Measurements from ENCODE around the gene SLC32A1. TPM values are rescaled to one million over a fixed set of nuclear protein-coding genes. Genes with fewer than 3 reads are reported as not detected.

SLC32A1 gene
- total RNA-seq, 1 experiment from 2014 or later: not detected

DNA sequence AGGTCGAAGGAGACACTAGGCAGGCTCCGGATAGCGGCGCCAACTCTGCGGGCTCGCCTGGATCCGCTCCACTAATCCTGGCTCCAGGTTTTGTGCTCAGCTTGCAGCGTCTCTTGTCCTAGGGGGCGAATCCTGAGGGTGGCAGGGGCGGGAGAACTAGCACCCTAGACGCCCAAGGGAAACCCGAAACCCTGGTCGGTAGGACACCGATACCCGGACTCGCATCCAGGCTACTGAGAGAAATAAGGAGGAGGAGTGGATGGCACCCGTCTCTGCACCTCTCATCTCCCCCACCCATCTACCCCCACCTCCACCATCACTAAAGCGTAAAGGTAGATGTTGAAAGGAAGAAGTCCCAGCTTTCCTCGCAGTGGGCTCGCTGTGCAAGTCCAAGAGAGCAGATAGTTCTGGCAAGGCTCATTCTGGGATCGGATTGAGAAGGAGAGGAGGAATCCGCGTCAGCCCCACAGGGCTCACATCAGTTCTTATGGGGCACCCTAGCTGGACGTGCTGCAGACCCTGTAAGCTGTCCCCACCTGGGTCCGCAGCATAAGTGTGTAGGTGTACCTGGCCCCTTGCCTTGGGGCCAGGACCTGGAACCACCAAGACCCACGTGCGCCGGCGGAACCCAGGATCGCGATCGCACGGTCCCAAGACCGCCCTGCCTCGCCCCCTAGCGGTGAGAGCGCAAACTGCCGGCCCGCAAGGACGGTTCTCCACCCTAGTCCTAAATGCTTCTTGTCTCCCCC is 6.9 kb downstream of the SLC32A1 start:
- Histone ChIP-seq H3K4me2 (ENCODE audit: low read length) (peak overlapping the region; percentile 99), H3K36me3 (ENCODE audit: control insufficient read depth in 1 of 2, insufficient read depth in 2 of 2, low read length in 2 of 2) (no peaks in the 10 kb centered on the region), H3K79me2 (ENCODE audit: insufficient read depth, low read length) (no peaks in the 10 kb centered on the region), H3K27ac (ENCODE audit: low read depth, low read length) (peak overlapping the region; percentile 57), H3K4me1 (ENCODE audit: control insufficient read depth in 1 of 2, insufficient read depth in 2 of 2, low read length in 2 of 2) (peaks cover 4 to 21% of the 10 kb centered on the region in 2 experiments; a peak in 3 of 4 replicates), H3K9me2 (ENCODE audit: insufficient read depth) (no peaks in the 10 kb centered on the region), H3K27me3 (ENCODE audit: insufficient read depth, low read length) (no peaks in the 10 kb centered on the region), H3K4me3 (replicated peaks in 1 of 2; ENCODE audit: low read depth in 1 of 2, low read length in 2 of 2) (peak overlapping the region; percentile 46 to 64), H4K20me1 (ENCODE audit: insufficient read depth) (no peaks in the 10 kb centered on the region), H2AFZ (ENCODE audit: low read depth, low read length, poor library complexity, severe bottlenecking) (peak overlapping the region; percentile 99), H3K9me3 (ENCODE audit: control insufficient read depth in 1 of 2, insufficient read depth in 1 of 2, low read depth in 1 of 2, low read length in 2 of 2) (no peaks in the 10 kb centered on the region), H3K9ac (ENCODE audit: low read length) (peak overlapping the region; percentile 68)
- ChIA-PET POLR2A (no interaction called here), RAD21 (ENCODE audit: low non-redundant PET in 1 of 2, low total read pairs in 2 of 2, uncharacterized antibody in 2 of 2, unreplicated experiment in 2 of 2) (no interaction called here), CTCF (interaction anchor here (0.7 to 1.7 kb wide), 5 partner anchors 9 to 318 kb away, joined by 3 to 6 read pairs (median 4); no protein-coding TSS in a partner anchor)
- BruUV-seq (replicated peaks): no TSS peak
- ATAC-seq (peak; percentile 87), DNase-seq (ENCODE audit: low read depth, low spot score) (peak; percentile 73)
- intact Hi-C loops (cut with micrococcal nuclease): loop anchor here (1.0 to 5.0 kb wide), 2 partner anchors 17 to 84 kb away; partner anchors contain the start of gene ACTR5
- TF ChIP-seq, protein P1, sequence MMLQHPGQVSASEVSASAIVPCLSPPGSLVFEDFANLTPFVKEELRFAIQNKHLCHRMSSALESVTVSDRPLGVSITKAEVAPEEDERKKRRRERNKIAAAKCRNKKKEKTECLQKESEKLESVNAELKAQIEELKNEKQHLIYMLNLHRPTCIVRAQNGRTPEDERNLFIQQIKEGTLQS (IDR thresholded peaks at IDR 0.05): no peak
- TF ChIP-seq ELF1 (IDR thresholded peaks at IDR 0.05; ENCODE audit: borderline replicate concordance, low read depth): no peak
- TF ChIP-seq EGR1 (IDR thresholded peaks at IDR 0.05; ENCODE audit: low read depth): no peak
- no peak for TF ChIP-seq ZFX (IDR thresholded peaks at IDR 0.05)
- TF ChIP-seq CEBPB (IDR thresholded peaks at IDR 0.05; ENCODE audit: low read depth): no peak
- TF ChIP-seq SRF (IDR thresholded peaks at IDR 0.05; ENCODE audit: low read depth): no peak
- TF ChIP-seq, protein P2, sequence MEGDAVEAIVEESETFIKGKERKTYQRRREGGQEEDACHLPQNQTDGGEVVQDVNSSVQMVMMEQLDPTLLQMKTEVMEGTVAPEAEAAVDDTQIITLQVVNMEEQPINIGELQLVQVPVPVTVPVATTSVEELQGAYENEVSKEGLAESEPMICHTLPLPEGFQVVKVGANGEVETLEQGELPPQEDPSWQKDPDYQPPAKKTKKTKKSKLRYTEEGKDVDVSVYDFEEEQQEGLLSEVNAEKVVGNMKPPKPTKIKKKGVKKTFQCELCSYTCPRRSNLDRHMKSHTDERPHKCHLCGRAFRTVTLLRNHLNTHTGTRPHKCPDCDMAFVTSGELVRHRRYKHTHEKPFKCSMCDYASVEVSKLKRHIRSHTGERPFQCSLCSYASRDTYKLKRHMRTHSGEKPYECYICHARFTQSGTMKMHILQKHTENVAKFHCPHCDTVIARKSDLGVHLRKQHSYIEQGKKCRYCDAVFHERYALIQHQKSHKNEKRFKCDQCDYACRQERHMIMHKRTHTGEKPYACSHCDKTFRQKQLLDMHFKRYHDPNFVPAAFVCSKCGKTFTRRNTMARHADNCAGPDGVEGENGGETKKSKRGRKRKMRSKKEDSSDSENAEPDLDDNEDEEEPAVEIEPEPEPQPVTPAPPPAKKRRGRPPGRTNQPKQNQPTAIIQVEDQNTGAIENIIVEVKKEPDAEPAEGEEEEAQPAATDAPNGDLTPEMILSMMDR (IDR thresholded peaks at IDR 0.05 in 2 of 3, conservative IDR thresholded peaks at IDR 0.05 in 1 of 3; ENCODE audit: borderline replicate concordance in 1 of 3, insufficient read depth in 1 of 3, low read depth in 2 of 3, low read length in 2 of 3): peak; percentile 64 to 99 (median 99); a peak in 5 of 6 replicates
- TF ChIP-seq RAD21 (IDR thresholded peaks at IDR 0.05; ENCODE audit: low read depth): peak; percentile 59
- TF ChIP-seq, protein P3, sequence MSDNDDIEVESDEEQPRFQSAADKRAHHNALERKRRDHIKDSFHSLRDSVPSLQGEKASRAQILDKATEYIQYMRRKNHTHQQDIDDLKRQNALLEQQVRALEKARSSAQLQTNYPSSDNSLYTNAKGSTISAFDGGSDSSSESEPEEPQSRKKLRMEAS (IDR thresholded peaks at IDR 0.05): peak; percentile 96
- no peak for TF ChIP-seq ZNF274 (IDR thresholded peaks at IDR 0.05; ENCODE audit: low read depth, low read length)
- no peak for TF ChIP-seq POLR2A (IDR thresholded peaks at IDR 0.05; ENCODE audit: borderline replicate concordance, extremely low read depth, insufficient read depth, insufficient read length)
- no peak; the same call in 1 of the 2 replicates for TF ChIP-seq POLR2AphosphoS5 (IDR thresholded peaks at IDR 0.05; ENCODE audit: low read depth, low read length)
- TF ChIP-seq EZH2phosphoT487 (IDR thresholded peaks at IDR 0.05; ENCODE audit: borderline replicate concordance): no peak
- no peak for TF ChIP-seq EZH2 (IDR thresholded peaks at IDR 0.05)
- TF ChIP-seq SP1 (IDR thresholded peaks at IDR 0.05; ENCODE audit: low read depth): peak; percentile 86
- TF ChIP-seq, protein P4, sequence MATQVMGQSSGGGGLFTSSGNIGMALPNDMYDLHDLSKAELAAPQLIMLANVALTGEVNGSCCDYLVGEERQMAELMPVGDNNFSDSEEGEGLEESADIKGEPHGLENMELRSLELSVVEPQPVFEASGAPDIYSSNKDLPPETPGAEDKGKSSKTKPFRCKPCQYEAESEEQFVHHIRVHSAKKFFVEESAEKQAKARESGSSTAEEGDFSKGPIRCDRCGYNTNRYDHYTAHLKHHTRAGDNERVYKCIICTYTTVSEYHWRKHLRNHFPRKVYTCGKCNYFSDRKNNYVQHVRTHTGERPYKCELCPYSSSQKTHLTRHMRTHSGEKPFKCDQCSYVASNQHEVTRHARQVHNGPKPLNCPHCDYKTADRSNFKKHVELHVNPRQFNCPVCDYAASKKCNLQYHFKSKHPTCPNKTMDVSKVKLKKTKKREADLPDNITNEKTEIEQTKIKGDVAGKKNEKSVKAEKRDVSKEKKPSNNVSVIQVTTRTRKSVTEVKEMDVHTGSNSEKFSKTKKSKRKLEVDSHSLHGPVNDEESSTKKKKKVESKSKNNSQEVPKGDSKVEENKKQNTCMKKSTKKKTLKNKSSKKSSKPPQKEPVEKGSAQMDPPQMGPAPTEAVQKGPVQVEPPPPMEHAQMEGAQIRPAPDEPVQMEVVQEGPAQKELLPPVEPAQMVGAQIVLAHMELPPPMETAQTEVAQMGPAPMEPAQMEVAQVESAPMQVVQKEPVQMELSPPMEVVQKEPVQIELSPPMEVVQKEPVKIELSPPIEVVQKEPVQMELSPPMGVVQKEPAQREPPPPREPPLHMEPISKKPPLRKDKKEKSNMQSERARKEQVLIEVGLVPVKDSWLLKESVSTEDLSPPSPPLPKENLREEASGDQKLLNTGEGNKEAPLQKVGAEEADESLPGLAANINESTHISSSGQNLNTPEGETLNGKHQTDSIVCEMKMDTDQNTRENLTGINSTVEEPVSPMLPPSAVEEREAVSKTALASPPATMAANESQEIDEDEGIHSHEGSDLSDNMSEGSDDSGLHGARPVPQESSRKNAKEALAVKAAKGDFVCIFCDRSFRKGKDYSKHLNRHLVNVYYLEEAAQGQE (IDR thresholded peaks at IDR 0.05; ENCODE audit: low read depth): no peak
- TF ChIP-seq SIN3A (IDR thresholded peaks at IDR 0.05; ENCODE audit: low read depth): no peak
- TF ChIP-seq JUND (IDR thresholded peaks at IDR 0.05): no peak; the same call in 1 of the 2 replicates
- TF ChIP-seq TCF7L2 (IDR thresholded peaks at IDR 0.05; ENCODE audit: borderline replicate concordance, extremely low read depth, insufficient read depth, insufficient read length): peak; percentile 49
- peak; percentile 54; the same call in 1 of the 2 replicates for TF ChIP-seq CBX3 (IDR thresholded peaks at IDR 0.05; ENCODE audit: low read depth)
